GM18526 (cell line): ENCODE measurements around the gene CBARP.

Source experiments
- POLR2A ChIP-seq: IDR thresholded peaks from 3 replicates; pipeline ENCODE4 v1.6.1; 2011; ENCODE audit not compliant: insufficient read length; ENCODE audit errors: extremely low read depth

Gene CBARP

GRCh38 chr19:1233115-1233667, 4.6 kb downstream of the CBARP start:
- TF ChIP-seq POLR2A, result no peak

- no peak for TF ChIP-seq POLR2A
These were observed 5.1 kb downstream of the CBARP start for GRCh38 chr19:1232652-1233072.

GRCh38 chr19:1231729-1232637, 5.8 kb downstream of the CBARP start:
- no peak for TF ChIP-seq POLR2A

GRCh38 chr19:1230783-1231489, 6.9 kb downstream of the CBARP start:
- no peak for TF ChIP-seq POLR2A

- no peak for TF ChIP-seq POLR2A
These were observed 7.7 kb downstream of the CBARP start for GRCh38 chr19:1229924-1230782.

- no peak for TF ChIP-seq POLR2A
These were observed 8.5 kb downstream of the CBARP start for GRCh38 chr19:1229056-1229923.

GRCh38 chr19:1228161-1228957, 9.4 kb downstream of the CBARP start:
- no peak for TF ChIP-seq POLR2A

GRCh38 chr19:1227304-1228054, 10.3 kb downstream of the CBARP start:
- TF ChIP-seq POLR2A, result no peak

- TF ChIP-seq POLR2A, result no peak
These were observed 11.1 kb downstream of the CBARP start for GRCh38 chr19:1226522-1227303.

- TF ChIP-seq POLR2A, result no peak
These were observed 11.6 kb downstream of the CBARP start for GRCh38 chr19:1226227-1226518.

GRCh38 chr19:1225440-1226226, 12.2 kb downstream of the CBARP start:
- no peak for TF ChIP-seq POLR2A

- TF ChIP-seq POLR2A, result no peak
These were observed 13.0 kb downstream of the CBARP start for GRCh38 chr19:1224847-1225246.
